Measurements from ENCODE around the gene KLHL18. TPM values are rescaled to one million over a fixed set of nuclear protein-coding genes. Genes with fewer than 3 reads are reported as not detected.

The KLHL18 gene
- 21.5 and 26.3 TPM in 2 replicates for total RNA-seq

DNA sequence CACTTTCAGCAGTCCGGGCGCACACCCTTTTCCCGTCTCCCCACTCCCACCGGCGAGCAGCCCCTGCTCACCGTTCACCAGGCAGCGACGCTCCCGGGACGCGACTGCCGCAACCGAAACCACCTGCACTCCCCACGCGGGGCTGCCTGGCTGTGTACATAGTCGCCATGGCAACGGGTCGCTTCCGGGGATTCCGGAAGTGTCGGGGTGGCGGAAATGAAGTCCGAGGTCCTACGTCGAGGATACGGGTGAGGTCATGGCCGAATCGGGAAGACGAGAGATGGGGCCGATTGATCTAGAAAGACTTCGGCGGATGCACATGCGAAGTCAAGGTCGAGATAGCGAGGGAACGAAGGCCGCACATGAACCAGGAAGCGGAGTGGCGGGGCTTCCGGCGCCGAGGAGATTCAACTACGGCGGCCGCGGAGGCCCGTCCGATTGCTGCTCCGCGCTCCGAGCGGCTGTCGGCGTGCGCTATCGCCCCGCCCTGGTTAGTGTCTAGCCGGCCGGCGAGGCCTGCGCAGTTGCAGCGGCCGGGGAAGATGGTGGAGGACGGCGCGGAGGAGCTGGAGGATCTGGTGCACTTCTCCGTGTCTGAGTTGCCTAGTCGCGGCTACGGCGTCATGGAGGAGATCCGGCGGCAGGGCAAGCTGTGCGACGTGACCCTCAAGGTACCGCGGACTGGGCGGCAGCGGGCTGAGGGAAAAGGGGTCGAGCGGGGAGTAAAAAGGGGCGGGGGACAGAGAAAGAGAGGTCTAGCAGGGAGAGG is at the start of gene KLHL18, which contains the start of gene KIF9:
KLHL18 (plus strand) TSS at position 521 of the 769 bp plus-strand sequence; CDS start at position 543, 22 bp downstream.
KIF9 (minus strand) TSS at position 376 of the 769 bp plus-strand sequence. CDS start 5,425 bp downstream, outside the sequence.
- no peaks in the 10 kb centered on the region for H3K27me3 ChIP-seq (ENCODE audit: control insufficient read depth, insufficient read depth, low read length)
- no peaks in the 10 kb centered on the region for H3K36me3 ChIP-seq (ENCODE audit: control insufficient read depth, insufficient read depth, low read length)
- peak within 1 kb of the TSS; percentile 84 for H3K4me3 ChIP-seq (ENCODE audit: low read depth, low read length)
- TF ChIP-seq, protein P1, sequence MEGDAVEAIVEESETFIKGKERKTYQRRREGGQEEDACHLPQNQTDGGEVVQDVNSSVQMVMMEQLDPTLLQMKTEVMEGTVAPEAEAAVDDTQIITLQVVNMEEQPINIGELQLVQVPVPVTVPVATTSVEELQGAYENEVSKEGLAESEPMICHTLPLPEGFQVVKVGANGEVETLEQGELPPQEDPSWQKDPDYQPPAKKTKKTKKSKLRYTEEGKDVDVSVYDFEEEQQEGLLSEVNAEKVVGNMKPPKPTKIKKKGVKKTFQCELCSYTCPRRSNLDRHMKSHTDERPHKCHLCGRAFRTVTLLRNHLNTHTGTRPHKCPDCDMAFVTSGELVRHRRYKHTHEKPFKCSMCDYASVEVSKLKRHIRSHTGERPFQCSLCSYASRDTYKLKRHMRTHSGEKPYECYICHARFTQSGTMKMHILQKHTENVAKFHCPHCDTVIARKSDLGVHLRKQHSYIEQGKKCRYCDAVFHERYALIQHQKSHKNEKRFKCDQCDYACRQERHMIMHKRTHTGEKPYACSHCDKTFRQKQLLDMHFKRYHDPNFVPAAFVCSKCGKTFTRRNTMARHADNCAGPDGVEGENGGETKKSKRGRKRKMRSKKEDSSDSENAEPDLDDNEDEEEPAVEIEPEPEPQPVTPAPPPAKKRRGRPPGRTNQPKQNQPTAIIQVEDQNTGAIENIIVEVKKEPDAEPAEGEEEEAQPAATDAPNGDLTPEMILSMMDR (IDR thresholded peaks at IDR 0.05; ENCODE audit: insufficient read depth, low read length, poor library complexity, severe bottlenecking) = no peak
- peak; percentile 73 for DNase-seq (ENCODE audit: low read depth)

DNA sequence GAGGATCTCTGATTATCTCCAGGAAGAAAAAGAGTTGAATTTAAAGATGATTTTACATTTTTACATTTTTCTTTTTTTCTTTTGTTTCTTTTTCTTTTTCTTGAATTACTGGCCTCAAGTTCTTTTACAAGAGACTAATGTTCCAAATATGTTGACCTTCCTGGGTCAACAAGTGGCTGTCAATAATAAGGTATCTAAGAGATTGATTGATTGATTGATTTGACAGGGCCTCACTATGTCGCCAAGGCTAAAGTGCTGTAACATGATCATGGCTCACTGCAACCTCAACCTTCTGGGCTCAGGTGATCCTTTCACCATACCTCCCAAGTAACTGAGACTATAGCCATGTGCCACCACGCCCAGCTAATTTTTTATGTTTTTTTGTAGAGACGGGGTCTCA is 44.7 kb upstream of the KLHL18 start:
- no peak overlapping the region for H3K4me3 ChIP-seq (ENCODE audit: low read depth, low read length)
- no peaks in the 10 kb centered on the region for H3K36me3 ChIP-seq (ENCODE audit: control insufficient read depth, insufficient read depth, low read length)
- TF ChIP-seq, protein P1 (IDR thresholded peaks at IDR 0.05; ENCODE audit: insufficient read depth, low read length, poor library complexity, severe bottlenecking) = no peak
- DNase-seq (ENCODE audit: low read depth) = no peak
- no peaks in the 10 kb centered on the region for H3K27me3 ChIP-seq (ENCODE audit: control insufficient read depth, insufficient read depth, low read length)

DNA sequence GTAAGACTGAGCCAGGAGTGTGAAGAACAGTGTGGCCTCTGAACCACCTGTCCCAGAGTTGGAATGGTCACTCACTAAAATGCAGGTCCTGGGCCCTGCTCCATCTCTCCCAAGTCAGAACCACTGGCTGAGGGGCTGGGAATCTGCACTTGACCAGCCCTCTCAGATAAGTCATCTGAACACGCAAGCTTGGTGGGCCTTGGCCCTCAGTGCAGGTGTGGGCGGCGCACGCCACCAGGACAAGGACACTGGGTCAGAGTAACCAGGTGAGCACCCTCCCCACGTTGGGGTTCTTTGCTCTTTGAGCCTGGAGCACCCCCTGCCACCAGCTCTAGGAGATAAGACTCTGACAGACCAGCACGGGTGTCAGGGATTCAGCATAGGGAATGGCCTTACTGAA is 42.8 kb upstream of the KLHL18 start:
- DNase-seq (ENCODE audit: low read depth) = no peak
- TF ChIP-seq, protein P1 (IDR thresholded peaks at IDR 0.05; ENCODE audit: insufficient read depth, low read length, poor library complexity, severe bottlenecking) = no peak
- Histone ChIP-seq H3K27me3 (ENCODE audit: control insufficient read depth, insufficient read depth, low read length) (no peaks in the 10 kb centered on the region), H3K4me3 (ENCODE audit: low read depth, low read length) (no peak overlapping the region), H3K36me3 (ENCODE audit: control insufficient read depth, insufficient read depth, low read length) (no peaks in the 10 kb centered on the region)

DNA sequence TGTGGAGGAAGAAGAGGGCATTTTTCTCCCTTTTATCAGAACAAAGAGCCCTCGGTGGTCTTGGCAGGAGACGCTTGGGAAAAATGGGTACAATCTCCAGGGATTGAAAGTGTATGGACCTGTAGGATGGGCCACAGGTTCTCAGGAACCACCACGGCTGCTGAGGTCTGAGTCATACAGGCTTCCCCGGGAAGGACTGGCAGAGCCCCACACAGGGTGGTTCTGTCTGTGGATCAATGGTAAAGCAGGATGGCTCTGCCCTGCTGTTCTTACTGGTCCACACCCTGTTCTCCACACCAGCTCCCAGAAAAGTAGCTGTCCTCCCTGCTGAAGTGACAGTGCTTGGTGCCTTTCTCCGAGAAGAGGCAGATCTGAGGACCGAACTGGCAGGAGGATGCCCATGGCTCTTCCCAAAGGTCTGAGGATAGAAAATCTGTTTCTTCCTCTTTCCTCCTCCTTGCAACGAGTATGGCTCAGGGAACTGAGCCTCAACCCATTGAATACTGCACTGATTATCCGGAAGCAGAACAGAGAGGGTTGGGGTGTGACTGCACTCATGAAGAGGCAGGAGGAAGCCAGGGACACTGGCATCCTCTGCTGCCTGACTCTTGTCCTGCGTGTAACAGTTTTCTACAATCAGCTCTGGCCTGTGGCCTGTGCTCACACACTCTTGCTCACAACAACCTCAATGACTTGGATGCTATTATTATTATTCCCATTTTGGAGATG is 39.2 kb upstream of the KLHL18 start:
- Histone ChIP-seq H3K4me3 (ENCODE audit: low read depth, low read length) (no peak overlapping the region), H3K27me3 (ENCODE audit: control insufficient read depth, insufficient read depth, low read length) (no peaks in the 10 kb centered on the region)
- DNase-seq (ENCODE audit: low read depth) = no peak

DNA sequence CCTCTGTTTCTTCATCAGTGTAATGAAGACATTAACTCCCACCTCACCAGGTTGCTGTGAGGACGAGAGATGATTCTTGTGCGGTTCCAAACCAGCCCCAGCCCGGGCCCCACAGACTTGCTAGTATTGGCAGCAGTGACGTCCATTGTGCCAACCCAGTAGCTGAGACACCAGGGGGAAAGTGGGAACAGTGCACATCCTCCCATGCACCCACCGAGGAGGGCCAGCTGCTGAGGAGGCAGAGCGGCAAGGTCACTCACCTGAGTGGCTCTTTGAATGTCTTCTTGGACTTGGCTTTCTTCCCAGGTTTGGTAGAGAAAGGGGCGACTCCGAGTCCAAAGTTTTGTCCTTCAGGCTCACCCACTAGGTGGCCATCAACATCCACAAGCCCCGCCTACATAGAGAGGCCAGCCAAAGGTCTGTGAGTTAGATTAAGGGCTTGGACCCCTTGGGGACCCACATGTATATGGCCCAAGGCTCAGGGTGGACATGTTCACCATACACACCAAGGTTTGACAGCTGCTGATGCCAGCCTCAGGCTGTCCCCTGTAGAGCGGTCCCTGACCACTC is 38.1 kb upstream of the KLHL18 start:
- TF ChIP-seq, protein P1 (IDR thresholded peaks at IDR 0.05; ENCODE audit: insufficient read depth, low read length, poor library complexity, severe bottlenecking) = no peak
- Histone ChIP-seq H3K36me3 (ENCODE audit: control insufficient read depth, insufficient read depth, low read length) (no peaks in the 10 kb centered on the region), H3K27me3 (ENCODE audit: control insufficient read depth, insufficient read depth, low read length) (no peaks in the 10 kb centered on the region), H3K4me3 (ENCODE audit: low read depth, low read length) (no peak overlapping the region)
- no peak for DNase-seq (ENCODE audit: low read depth)

More for the DNA sequence above, 39.2 kb upstream of the KLHL18 start:
- H3K36me3 ChIP-seq (ENCODE audit: control insufficient read depth, insufficient read depth, low read length) = no peaks in the 10 kb centered on the region
- TF ChIP-seq, protein P1 (IDR thresholded peaks at IDR 0.05; ENCODE audit: insufficient read depth, low read length, poor library complexity, severe bottlenecking) = no peak

Data from kidney epithelial cell (primary cell).